GM18870 (cell line): ENCODE measurements around the gene UGT2B15.
"Not testable (repeated sequence)": the region's sequence is repeated elsewhere in the genome, so short reads cannot be mapped to it uniquely, and the experiment has no call there.

Experiments used
- ATAC-seq: cut with Tn5 transposase; IDR thresholded peaks from one replicate; pipeline ENCODE4 v1.9.1; 2021; ENCODE audit warnings: moderate library complexity; ENCODE audit not compliant: unreplicated experiment

UGT2B15 gene

DNA sequence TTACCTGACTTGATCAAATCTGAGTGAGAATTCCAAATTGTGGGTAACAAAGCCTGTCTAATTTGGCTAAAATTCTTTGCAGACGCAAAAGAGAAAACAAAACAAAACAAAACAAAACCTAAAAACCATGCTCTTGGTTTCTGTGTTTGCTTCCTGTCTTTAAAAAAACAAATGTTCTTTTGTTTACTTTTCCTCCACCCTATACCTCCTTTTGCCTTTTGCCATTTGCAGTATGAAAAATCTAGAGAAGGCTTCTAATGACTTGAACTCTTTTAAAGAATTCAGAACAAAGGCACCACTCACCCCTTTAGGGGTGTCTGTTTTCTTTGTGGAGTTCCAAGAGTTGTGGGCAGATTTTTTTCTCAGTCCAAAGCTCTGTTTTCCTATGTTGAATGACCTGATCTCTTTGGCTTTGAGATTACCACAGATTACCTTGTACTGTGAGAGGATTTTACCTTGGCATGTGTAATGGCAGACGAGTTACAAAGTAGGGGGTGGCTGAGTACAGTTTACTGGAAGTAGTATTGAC lies 13.9 kb downstream of the UGT2B15 start:
- ATAC-seq, result peak; percentile 57

GRCh38 chr4:68655764-68656444 lies 14.5 kb downstream of the UGT2B15 start:
- peak; percentile 20 for ATAC-seq

DNA sequence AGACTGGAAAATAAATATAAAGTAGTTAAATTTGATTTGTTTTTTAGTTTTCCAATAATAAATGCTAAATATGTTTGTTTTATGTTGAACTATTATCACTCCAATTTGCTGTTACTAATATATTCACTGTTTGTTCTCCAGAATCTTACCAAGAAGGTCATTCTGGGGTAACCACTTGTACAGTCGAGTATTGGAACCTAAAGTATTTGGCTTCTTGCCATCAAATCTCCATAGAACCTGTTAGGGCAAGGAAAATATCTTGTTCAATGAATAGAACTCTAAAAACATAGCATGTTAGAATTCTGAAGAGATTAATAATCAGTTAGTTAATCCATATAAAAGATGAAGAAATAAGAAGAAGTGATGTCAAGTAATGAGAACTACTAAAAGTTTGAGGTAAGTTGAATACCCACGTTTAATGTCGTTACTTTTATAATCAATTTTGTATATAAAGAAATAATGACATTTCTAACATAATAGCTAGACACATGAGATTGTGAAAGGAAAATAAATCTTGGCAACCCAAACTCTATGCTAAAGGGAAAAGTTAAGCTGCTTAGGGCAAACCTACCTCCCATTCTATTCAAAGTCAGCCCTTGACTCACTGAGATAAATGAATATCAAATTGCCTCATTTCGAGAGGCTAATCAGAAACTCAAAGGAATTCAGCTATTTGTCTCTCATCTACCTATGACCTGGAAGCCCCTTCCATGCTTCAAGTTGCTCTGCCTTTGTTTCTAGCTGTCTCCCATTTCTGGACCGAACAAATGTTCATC lies 15.3 kb downstream of the UGT2B15 start:
- ATAC-seq, result no peak

- ATAC-seq, result no peak
Measured at GRCh38 chr4:68651932-68652331, 18.5 kb downstream of the UGT2B15 start.

GRCh38 chr4:68630371-68630770 lies 40.1 kb downstream of the UGT2B15 start:
- ATAC-seq, result no peak

- not testable (repeated sequence) for ATAC-seq
Measured at GRCh38 chr4:68622731-68623130, 47.7 kb downstream of the UGT2B15 start.

DNA sequence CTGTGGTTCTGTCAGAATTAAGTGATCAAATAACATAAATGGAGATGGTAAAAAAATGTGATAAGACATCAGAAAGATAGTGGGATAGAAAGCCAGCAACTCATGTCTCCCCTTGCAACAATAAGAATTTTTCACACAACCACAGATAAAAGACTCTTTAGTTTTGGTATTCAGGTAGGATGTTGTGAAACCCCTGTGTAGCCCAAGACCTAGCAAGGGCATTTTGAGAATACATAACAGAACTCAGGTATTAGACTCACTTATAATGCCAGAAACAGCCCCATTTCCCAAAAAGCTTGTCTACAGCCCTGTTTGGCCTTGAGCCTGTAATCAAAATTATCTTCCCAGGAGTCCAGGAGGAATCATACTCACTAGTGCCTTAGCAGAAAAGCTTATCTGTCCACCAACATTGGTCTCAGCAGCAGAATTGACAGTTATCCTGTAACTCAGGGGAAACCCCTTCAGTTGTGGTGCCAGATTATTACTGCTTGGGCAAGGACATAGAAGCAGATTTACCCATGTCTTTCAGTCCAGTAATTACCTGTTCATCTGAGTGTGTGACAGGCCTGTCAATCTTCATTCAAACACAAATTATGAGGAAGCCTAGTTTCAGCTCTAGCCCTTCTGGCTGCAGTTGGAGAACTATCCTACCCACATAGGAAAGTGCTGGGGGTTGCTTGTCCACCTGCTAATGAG lies 53.3 kb downstream of the UGT2B15 start:
- no peak for ATAC-seq

- ATAC-seq, result no peak
Measured at GRCh38 chr4:68615699-68616422, 54.6 kb downstream of the UGT2B15 start.

DNA sequence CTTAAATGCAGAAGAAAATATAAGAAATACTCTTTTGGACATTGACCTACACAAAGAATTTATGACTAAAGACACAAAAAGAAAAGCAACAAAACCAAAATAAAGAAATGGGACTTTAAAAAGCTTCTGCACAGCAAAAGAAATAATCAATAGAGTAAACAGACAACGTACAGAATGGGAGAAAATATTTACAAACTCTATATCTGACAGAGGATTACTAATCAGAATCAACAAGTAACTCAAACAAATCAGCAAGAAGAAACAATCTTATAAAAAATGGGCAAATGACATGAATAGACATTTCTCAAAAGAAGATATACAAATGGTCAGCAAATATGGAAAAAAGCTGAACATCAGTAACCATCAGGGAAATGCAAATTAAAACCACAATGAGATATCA lies 56.7 kb downstream of the UGT2B15 start:
- no peak for ATAC-seq

- no peak for ATAC-seq
Measured at GRCh38 chr4:68606240-68606639, 64.2 kb downstream of the UGT2B15 start.

- no peak for ATAC-seq
Measured at GRCh38 chr4:68599150-68599549, 71.3 kb downstream of the UGT2B15 start.

DNA sequence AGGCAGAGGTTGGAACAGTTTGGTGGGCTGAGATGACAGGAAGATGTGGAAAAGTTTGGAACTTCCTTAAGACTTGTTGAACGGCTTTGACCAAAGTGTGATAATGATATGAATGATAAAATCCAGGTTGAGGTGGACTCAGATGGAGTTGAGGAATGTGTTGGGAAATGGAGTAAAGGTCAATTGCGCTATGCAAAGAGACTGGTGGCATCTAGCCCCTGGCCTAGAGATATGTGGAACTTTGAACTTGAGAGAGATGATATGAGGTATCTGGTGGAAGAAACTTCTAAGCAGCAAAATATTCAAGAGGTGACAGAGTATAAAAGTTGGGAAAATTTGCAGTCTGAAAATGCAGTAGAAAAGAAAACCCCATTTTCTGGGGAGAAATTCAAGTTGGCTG lies 73.0 kb downstream of the UGT2B15 start:
- ATAC-seq, result no peak
